ENCODE results near the gene FGGY. TPM values are rescaled to one million over a fixed set of nuclear protein-coding genes. Genes with fewer than 3 reads are reported as not detected.
A peak's percentile ranks its signal among the peaks of the same experiment; 100 is the strongest.

The FGGY gene
- total RNA-seq, 4 donors from 2014 or later, result 24.9 to 35.9 (median 30.5) TPM

- no peaks in the 10 kb centered on the region for H3K27me3 ChIP-seq
- in situ Hi-C loops (cut with MboI; ENCODE audit: low sequenced_read_pairs in 4 of 4) (loop anchor here (10.0 to 25.0 kb wide), 6 partner anchors 85 to 905 kb away; partner anchors contain the start of genes FGGY (in 3 of the 4) and JUN (in 2 of the 4)), intact Hi-C loops (cut with DNase I; ENCODE audit: low total_unique reads) (loop anchor here (2.0 to 5.0 kb wide), 7 partner anchors 89 to 907 kb away; partner anchors contain the start of gene JUN)
- H3K36me3 ChIP-seq, result no peaks in the 10 kb centered on the region
- no peak for TF ChIP-seq CTCF (IDR thresholded peaks at IDR 0.05 in 4 of 5, conservative IDR thresholded peaks at IDR 0.05 in 1 of 5)
- no peak for TF ChIP-seq POLR2A (IDR thresholded peaks at IDR 0.05)
- H3K4me1 ChIP-seq, result peaks cover 70 to 76% of the 10 kb centered on the region in 2 donors
- DNase-seq (peak in 1 of 2 donors; percentile 75), ATAC-seq (peak in 1 of 2 donors; percentile 38)
- no peaks in the 10 kb centered on the region for H3K9me3 ChIP-seq
- H3K27ac ChIP-seq, result peak overlapping the region; percentile 85 to 89 (median 87)
- H3K4me3 ChIP-seq, result no peak overlapping the region
Observed at GRCh38 chr1:59689730-59690129, 392.8 kb downstream of the FGGY start.

- TF ChIP-seq POLR2A (IDR thresholded peaks at IDR 0.05) (no peak), CTCF (IDR thresholded peaks at IDR 0.05 in 4 of 5, conservative IDR thresholded peaks at IDR 0.05 in 1 of 5) (no peak)
- H3K27me3 ChIP-seq, result no peaks in the 10 kb centered on the region
- in situ Hi-C loops (cut with MboI; ENCODE audit: low sequenced_read_pairs in 4 of 4), result loop anchor here (10.0 to 25.0 kb wide), 5 partner anchors 178 to 906 kb away; partner anchors contain the start of genes FGGY (in 2 of the 4) and JUN (in 2 of the 4)
- peak in 1 of 2 donors; percentile 6 for ATAC-seq
- H3K4me3 ChIP-seq, result peak overlapping the region in 1 of 4 donors; percentile 32
- no peaks in the 10 kb centered on the region for H3K9me3 ChIP-seq
- peaks cover 64 to 69% of the 10 kb centered on the region in 2 donors for H3K4me1 ChIP-seq
- no peak for DNase-seq
- intact Hi-C loops (cut with DNase I; ENCODE audit: low total_unique reads), result loop anchor here (2.0 to 5.0 kb wide), 5 partner anchors 90 to 908 kb away; partner anchors contain the start of gene JUN
- peak overlapping the region; percentile 85 to 89 (median 87) for H3K27ac ChIP-seq
- no peaks in the 10 kb centered on the region for H3K36me3 ChIP-seq
Observed at GRCh38 chr1:59690171-59690930, 393.5 kb downstream of the FGGY start.

- H3K27ac ChIP-seq, result peak overlapping the region; percentile 85 to 89 (median 87)
- TF ChIP-seq POLR2A (IDR thresholded peaks at IDR 0.05), result peak in 1 of 2 donors; percentile 63
- TF ChIP-seq CTCF (IDR thresholded peaks at IDR 0.05 in 4 of 5, conservative IDR thresholded peaks at IDR 0.05 in 1 of 5), result no peak
- DNase-seq (peak; percentile 76 to 82), ATAC-seq (peak; percentile 77 to 87)
- H3K4me1 ChIP-seq, result peaks cover 61 to 62% of the 10 kb centered on the region in 2 donors
- H3K36me3 ChIP-seq, result no peaks in the 10 kb centered on the region
- H3K4me3 ChIP-seq, result peak overlapping the region in 1 of 4 donors; percentile 32
- intact Hi-C loops (cut with DNase I; ENCODE audit: low total_unique reads), result loop anchor here (2.0 to 5.0 kb wide), 5 partner anchors 90 to 909 kb away; partner anchors contain the start of gene JUN
- H3K27me3 ChIP-seq, result no peaks in the 10 kb centered on the region
- H3K9me3 ChIP-seq, result no peaks in the 10 kb centered on the region
- in situ Hi-C loops (cut with MboI; ENCODE audit: low sequenced_read_pairs in 4 of 4), result loop anchor here (10.0 to 25.0 kb wide), 5 partner anchors 179 to 906 kb away; partner anchors contain the start of genes FGGY (in 2 of the 4) and JUN (in 2 of the 4)
Observed at GRCh38 chr1:59691261-59691660, 394.4 kb downstream of the FGGY start.

- no peaks in the 10 kb centered on the region for H3K36me3 ChIP-seq
- H3K4me3 ChIP-seq, result no peak overlapping the region
- DNase-seq, result no peak
- H3K9me3 ChIP-seq, result no peaks in the 10 kb centered on the region
- in situ Hi-C loops (cut with MboI; ENCODE audit: low sequenced_read_pairs in 4 of 4), result loop anchor here (10.0 to 25.0 kb wide), 5 partner anchors 180 to 908 kb away; partner anchors contain the start of genes FGGY (in 2 of the 4) and JUN (in 2 of the 4)
- H3K27me3 ChIP-seq, result no peaks in the 10 kb centered on the region
- H3K4me1 ChIP-seq, result peaks cover 60 to 63% of the 10 kb centered on the region in 2 donors
- no peak for TF ChIP-seq CTCF (IDR thresholded peaks at IDR 0.05 in 4 of 5, conservative IDR thresholded peaks at IDR 0.05 in 1 of 5)
- TF ChIP-seq POLR2A (IDR thresholded peaks at IDR 0.05), result no peak
- no peak for ATAC-seq
- H3K27ac ChIP-seq, result peak overlapping the region; percentile 85 to 89 (median 87)
- intact Hi-C loops (cut with DNase I; ENCODE audit: low total_unique reads), result loop anchor here (5.0 kb wide), 3 partner anchors 170 to 910 kb away; partner anchors contain the start of gene JUN
Observed at GRCh38 chr1:59692591-59692990, 395.7 kb downstream of the FGGY start.
